ENCODE measurements around the gene CPSF2.

DNA sequence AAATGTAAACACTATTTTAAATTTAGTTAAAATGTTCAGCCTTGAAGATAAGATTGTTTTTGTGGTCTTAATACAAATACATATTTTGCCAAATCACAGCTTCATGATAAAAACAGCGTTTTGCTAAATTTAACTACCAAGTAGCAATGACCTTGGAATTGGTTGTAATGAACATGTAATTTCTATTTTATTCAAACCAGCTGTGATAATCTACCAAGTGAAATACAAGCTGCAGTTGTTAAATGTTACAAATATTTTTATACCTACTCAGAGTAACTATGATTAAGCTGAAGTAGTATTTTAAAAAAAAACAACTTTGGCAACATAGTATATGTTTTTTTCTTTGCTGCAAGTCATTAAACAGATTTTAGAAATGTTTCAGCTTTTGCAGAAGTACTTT lies 96.2 kb downstream of the CPSF2 start:
- TF ChIP-seq, protein P1, sequence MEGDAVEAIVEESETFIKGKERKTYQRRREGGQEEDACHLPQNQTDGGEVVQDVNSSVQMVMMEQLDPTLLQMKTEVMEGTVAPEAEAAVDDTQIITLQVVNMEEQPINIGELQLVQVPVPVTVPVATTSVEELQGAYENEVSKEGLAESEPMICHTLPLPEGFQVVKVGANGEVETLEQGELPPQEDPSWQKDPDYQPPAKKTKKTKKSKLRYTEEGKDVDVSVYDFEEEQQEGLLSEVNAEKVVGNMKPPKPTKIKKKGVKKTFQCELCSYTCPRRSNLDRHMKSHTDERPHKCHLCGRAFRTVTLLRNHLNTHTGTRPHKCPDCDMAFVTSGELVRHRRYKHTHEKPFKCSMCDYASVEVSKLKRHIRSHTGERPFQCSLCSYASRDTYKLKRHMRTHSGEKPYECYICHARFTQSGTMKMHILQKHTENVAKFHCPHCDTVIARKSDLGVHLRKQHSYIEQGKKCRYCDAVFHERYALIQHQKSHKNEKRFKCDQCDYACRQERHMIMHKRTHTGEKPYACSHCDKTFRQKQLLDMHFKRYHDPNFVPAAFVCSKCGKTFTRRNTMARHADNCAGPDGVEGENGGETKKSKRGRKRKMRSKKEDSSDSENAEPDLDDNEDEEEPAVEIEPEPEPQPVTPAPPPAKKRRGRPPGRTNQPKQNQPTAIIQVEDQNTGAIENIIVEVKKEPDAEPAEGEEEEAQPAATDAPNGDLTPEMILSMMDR (conservative IDR thresholded peaks at IDR 0.05; ENCODE audit: low read length): no peak
- TF ChIP-seq EZH2phosphoT487 (IDR thresholded peaks at IDR 0.05; ENCODE audit: borderline replicate concordance, low read depth, low read length): no peak
